ENCODE data around the gene CHN2.

DNA sequence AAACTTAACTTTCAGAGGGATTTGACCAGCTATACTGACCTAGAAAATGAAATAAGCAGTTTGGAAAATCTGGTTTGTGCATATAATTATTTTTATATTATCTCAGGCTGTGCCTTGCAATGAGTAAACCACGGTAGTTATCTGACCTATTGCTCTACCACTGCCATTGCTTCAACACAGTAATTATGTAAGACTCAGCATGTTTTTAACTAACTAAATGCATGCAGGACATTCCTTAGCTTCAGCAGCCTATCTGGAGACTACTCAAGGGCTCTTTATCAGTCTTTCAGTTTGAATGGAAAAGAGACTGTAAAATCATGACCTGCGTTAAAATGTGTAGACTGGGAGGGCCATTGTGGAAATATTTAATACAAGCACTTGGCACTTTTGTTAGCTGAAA is 22.5 kb downstream of the CHN2 start:
- no peak for TF ChIP-seq POLR2A (IDR thresholded peaks at IDR 0.05)
- TF ChIP-seq, protein P1, sequence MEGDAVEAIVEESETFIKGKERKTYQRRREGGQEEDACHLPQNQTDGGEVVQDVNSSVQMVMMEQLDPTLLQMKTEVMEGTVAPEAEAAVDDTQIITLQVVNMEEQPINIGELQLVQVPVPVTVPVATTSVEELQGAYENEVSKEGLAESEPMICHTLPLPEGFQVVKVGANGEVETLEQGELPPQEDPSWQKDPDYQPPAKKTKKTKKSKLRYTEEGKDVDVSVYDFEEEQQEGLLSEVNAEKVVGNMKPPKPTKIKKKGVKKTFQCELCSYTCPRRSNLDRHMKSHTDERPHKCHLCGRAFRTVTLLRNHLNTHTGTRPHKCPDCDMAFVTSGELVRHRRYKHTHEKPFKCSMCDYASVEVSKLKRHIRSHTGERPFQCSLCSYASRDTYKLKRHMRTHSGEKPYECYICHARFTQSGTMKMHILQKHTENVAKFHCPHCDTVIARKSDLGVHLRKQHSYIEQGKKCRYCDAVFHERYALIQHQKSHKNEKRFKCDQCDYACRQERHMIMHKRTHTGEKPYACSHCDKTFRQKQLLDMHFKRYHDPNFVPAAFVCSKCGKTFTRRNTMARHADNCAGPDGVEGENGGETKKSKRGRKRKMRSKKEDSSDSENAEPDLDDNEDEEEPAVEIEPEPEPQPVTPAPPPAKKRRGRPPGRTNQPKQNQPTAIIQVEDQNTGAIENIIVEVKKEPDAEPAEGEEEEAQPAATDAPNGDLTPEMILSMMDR (IDR thresholded peaks at IDR 0.05), result no peak

All from prostate gland (tissue), 2 donors.